GM21717 (cell line): ENCODE data around the gene PAX3.

Experiments
- ATAC-seq: cut with Tn5 transposase; IDR thresholded peaks from one replicate; pipeline ENCODE4 v1.9.1; 2021; ENCODE audit warnings: mild to moderate bottlenecking, moderate library complexity; ENCODE audit not compliant: unreplicated experiment

Gene PAX3

DNA sequence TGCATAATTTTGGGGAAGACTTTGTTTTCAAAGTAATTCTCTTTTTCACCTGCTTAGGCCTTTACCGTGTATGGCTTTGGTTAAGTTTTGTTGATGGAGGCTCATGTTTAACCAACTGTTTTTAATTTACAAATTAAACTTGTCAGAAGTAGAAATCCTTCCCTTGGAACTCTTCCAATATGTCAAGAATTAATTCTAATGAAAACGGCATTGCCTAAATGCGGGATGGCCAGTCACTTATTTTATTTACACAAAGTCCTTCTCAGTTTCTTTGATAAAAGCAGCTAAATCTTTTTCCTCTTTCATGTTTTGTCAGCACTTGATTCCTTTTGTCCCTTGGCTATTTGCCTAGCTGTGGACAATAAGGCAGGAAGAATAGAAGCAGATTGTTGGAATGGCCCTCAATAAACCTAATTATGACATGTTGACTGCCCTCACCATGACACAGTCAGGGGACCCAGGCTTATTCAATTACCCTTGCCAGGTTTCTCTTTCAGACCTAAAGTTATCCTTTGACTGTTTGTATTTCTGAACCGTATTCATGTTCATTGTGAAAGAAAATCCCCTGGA, 26.3 kb downstream of the PAX3 start:
- no peak for ATAC-seq

DNA sequence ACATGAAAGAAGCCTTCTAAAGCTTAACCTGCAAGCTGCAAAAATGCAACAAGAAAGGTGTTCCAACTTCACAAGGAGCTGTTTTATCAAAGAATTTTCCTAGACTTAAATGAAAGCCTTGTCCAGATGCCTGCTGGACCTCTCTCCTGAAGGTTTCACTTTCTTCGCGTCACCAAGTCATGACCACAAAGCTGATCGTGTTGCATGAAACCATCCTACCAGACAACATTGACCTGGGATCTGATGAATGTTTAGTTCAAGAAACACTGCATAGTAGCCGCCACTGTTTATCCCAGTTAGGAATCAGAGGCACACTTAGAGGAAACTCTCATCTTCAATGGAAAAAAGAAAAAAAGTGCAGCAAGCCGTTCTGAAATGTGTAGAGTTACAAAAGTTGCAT, 26.9 kb downstream of the PAX3 start:
- no peak for ATAC-seq

- ATAC-seq = no peak
Measured at GRCh38 chr2:222270396-222270795, 28.4 kb downstream of the PAX3 start.

DNA sequence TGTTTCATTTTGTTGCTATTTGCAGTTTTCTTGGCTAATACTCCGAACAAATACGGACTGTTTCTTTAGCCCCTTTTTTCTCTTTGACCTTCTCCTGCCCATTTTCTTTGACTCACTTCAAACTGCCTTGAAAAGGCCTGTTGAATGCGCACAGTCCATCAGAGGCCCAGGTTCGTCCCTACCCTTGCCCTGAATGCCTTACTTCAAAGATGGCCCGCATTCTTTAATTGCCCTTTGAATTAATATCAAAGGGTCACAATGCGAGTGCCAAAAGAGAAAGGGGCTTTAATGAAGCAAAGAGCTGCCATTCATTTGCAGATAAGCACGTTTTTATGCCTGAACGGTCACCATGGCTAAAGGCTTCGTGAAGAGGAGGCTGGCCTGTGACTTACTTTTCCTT, 29.7 kb downstream of the PAX3 start:
- no peak for ATAC-seq

GRCh38 chr2:222268311-222268990, 30.3 kb downstream of the PAX3 start:
- no peak for ATAC-seq

GRCh38 chr2:222264791-222265320, 33.9 kb downstream of the PAX3 start:
- ATAC-seq = no peak

GRCh38 chr2:222261504-222261903, 37.3 kb downstream of the PAX3 start:
- no peak for ATAC-seq

DNA sequence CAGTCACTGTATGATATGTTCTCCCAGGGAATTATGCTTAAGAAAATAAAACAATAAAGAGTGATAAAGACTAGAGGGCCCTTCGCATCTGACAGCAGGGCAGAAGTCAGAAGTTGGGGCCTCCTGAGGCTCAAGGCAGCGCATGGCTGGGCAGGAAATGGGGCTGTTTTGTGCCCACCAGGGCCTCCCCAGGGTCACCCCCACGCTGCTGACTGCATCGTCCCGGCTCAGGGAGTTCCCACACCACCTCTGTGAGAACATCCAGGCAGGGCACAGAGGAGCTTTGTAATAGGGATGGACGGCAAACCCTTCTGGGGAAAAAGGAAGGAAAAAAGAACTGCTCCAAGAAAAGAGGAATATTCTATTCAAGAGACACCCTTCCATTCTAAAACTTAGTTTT, 41.2 kb downstream of the PAX3 start:
- ATAC-seq = no peak

GRCh38 chr2:222256250-222256649, 42.5 kb downstream of the PAX3 start:
- no peak for ATAC-seq

- no peak for ATAC-seq
Measured at GRCh38 chr2:222255090-222255489, 43.7 kb downstream of the PAX3 start.

DNA sequence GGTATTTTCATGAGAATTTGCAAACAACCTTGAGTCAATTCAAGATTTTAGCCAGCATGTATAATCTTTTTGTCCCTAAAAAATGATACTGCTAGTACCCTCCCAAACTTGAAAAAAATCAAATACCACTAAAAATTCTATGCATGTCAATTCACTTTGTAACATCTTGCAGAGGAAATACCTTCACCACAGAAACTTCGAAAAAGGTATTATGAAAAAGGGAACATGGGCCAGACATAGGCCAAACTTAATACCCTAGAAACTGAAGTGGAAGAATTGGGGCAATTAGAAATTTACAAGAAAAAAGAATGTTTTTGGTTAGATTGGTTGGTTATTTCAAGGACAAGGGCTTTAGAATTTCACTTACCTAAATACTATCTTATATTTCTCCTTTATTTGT, 48.5 kb downstream of the PAX3 start:
- no peak for ATAC-seq

DNA sequence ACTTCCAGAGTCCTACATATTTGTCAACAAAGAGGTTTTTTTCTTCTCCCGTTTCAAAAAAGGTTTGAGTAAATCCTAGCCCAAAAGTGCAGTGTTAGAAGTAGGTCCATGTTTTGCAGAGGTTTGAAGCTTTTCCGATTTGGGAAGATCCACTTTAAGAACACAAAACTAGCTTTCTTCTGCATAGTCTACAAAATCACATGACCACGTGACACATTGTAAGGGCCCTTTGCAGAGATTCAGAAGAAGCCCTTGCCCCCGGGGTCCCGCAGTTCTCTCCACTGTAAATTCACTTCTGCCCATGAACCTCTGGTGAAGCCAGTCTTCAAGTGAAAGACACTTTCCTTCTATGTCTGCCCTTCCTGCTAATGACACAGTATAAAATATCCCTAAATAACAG, 49.4 kb downstream of the PAX3 start:
- ATAC-seq = no peak

DNA sequence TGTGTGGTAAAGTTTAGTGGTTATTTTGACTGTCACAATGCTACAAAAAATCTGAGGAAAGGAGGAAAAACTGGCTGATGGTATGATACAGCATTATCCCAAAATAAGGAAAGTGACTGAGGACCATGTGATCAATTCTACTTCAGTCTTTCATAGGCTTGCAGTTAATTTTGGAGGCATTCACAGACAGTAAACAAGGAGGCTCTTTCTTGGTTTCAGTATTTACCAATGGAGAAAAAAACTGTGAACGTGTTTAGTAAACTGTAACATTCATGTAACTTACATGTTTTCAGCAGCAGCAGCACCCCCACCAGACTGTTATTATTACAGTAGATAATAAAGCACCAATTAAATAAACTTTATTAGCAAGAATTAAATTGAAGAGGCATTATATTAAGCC, 50.0 kb downstream of the PAX3 start:
- no peak for ATAC-seq

GRCh38 chr2:222248256-222248655, 50.5 kb downstream of the PAX3 start:
- no peak for ATAC-seq

- ATAC-seq = peak; percentile 69
Measured at GRCh38 chr2:222242532-222242931, 56.3 kb downstream of the PAX3 start.

DNA sequence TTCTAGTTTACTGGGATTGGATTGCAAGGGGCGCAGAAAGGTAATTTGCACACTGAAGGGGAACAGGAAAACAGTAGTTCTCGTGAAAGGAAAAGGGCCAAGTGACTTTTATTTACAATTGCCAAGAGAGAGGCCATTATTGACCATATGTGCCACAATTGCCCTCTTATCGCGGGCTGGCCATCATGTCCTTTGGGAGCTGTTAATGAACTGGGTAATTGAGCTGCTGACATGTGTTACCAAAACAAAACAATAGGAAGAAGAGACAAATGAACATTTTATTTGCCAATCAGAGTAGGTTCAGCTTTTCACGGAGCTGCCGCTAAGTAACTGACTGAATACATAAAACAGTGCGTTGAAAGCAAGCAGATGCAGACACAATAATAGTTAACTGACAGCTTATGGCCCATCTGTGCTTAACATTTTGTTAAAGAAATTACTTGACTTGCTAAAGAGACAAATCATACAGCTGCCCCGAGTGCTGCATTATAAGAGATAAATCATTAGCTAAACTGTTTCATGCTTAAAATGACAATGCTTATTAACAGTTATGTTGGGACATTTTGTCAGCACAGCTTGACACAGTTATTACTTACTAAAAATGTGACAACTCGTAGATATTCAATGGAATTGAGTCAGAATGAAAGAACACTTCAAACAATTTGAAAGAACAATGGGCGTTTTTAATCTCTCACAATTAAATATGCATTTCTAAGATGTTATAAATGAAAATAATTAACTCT, 57.5 kb downstream of the PAX3 start:
- ATAC-seq = no peak

DNA sequence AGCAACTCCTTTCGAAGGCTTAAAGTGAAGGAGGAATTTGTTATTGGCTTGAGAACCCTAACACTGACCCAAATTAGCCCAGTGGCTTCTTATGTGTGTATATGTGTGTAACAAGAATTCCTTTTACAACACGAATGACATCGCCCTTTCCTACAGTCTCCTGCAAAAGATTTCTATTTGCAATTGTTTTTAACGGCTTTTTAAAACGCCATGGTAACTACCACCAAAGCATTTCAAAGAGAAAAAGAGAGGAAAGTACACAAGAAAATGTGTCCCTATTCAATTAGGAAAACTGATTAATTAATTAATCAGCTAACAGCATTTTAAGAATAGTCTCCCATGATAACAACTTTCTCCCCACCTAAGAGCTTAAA, 58.1 kb downstream of the PAX3 start:
- ATAC-seq = no peak

- ATAC-seq = no peak
Measured at GRCh38 chr2:222239945-222240675, 58.7 kb downstream of the PAX3 start.

DNA sequence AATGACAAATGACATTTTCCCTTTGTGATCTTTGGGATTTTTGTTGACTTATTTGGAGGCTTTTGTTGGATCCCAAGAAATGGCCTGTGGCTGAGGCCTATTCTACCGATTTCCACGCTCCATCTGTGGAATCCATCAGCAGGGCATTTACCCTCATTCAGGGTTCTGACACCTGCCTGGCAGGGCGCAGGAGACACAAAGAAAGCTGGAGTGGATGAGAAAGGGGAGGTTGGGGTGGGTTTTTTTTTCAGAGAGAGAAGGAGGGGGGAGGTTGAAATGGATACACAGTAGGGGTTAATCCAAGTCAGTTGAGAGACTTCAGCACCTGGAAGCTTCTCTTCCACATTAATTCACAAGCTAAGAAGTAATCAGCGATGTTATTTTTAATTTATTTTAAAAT, 59.7 kb downstream of the PAX3 start:
- ATAC-seq = no peak

DNA sequence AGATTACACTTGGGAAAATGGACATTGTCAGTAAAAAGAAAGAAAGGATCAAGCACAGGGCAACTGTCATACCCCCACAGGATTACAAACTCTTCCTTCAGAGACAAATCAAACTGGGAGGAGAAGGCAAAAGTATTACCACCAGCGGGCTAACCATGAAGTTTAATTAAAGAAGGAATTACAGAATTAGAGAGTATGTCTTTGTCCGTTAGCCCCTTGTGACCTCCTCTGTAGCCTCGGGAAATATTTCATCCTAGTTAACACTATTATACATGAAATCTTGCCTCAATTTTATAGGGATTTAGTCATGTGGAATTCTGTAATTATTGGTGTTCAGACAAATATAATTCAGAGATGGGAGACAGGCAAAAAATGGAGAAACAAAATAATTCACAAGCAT, 60.7 kb downstream of the PAX3 start:
- no peak for ATAC-seq

GRCh38 chr2:222232839-222233238, 66.0 kb downstream of the PAX3 start:
- no peak for ATAC-seq
